ENCODE data around the gene COX6A2.

The COX6A2 gene

DNA sequence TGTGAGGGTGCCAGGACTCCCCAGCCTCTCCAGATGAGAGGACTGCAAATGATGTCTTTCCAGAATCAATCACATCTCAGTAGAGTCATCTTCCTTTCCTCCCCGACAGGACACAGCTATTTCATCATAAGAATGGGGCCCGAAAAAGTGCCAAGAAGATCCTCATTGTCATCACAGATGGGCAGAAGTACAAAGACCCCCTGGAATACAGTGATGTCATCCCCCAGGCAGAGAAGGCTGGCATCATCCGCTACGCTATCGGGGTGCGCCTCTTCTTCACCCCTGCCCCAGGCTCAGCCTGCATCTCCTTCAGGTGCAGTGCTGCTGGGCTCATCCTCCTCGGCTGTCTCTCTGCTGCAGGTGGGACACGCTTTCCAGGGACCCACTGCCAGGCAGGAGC is 20.8 kb downstream of the COX6A2 start:
- no peak for DNase-seq

DNA sequence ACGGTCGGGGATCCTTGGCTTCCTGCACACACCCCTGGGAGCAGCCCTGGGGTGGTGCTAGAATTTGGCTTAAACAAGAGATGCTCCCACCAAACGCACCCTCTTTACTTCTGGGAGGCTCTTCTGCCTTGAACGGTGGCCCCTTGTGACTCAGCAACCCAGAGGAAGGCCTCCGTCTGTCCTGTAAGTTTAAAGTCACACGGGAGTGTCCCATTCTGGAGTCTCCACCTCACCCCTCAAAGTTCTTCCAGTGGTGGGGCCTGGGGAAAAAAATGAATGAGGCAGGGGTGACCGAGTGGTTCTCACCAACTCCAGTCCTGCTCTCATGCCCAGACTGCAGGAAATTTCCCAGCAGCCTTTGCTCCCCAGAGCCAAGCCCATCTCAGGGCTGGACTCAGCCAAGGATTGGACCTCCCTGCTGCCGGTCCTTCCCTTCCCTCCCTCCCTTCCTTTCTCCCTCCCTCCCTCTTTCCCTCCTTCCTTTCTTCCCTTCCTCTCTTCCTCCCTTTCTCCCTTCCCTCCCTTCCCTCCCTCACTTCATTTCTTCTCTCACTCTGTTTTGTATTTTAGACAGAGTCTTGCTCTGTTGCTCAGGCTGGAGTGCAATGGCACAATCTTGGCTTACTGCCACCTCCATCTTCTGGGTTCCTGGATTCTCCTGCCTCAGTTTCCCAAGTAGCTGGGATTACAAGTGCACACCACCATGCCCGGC is 23.7 kb downstream of the COX6A2 start:
- no peak for DNase-seq

DNA sequence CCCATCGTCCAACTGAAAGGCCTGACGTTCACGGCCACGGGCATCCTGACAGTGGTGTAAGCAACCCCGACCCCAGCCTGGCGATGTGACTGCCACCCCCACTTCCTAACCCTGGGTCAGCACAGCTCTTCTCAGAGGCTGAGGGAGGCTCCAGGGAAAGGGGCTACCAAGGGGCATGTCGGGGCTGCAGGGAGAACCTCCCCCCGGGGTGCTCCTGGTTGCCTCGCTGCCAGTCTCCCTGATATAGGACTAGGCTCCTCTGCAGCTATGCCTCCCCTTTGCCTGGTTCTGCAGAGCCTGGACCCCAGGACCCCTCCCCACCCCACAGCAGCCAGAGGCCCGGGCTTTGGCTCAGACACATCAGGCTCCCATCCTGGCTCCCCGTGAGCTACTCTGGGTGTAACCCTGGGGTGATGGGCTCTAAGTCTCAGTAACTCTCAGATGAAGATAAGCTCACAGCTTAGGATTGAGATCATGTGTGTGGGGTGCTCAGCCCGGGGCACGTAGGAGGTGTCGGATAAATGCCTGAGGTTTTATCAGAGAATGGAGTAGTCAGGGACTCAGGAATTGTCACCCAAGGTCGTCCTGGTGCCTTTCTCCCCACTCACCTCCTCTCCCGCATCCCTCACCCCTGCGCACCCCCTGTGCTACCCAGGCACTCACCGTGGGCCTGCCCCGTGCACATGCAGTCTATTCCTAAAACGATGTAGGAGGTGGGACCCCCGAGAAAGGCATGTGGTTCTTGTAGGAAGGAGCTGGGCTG is 24.4 kb downstream of the COX6A2 start:
- DNase-seq, result no peak

- no peak for DNase-seq
Measured at GRCh38 chr16:31402687-31403086, 25.5 kb downstream of the COX6A2 start.

GRCh38 chr16:31401436-31401835 is 26.7 kb downstream of the COX6A2 start:
- no peak for DNase-seq

DNA sequence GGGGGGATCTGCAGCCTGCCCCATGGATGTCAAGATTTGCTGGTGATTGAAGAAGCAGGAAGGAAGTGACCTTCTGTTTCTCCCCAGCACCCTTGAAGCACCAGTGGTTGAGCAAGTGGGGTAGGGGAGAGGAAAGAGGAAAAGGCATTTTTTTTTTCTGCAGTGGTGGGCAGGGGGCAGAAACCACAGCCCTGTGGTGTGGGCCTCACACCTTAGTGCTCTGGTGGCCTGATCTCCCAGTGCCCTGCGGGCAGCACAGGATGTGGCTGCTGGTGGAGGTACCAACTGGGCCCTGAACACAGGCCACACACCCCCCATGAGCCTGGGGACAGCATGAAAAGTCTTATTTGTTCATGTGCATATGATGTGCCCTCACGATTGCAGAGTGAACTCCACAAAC is 28.0 kb downstream of the COX6A2 start:
- no peak for DNase-seq

- DNase-seq, result no peak
Measured at GRCh38 chr16:31397701-31398100, 30.5 kb downstream of the COX6A2 start.

DNA sequence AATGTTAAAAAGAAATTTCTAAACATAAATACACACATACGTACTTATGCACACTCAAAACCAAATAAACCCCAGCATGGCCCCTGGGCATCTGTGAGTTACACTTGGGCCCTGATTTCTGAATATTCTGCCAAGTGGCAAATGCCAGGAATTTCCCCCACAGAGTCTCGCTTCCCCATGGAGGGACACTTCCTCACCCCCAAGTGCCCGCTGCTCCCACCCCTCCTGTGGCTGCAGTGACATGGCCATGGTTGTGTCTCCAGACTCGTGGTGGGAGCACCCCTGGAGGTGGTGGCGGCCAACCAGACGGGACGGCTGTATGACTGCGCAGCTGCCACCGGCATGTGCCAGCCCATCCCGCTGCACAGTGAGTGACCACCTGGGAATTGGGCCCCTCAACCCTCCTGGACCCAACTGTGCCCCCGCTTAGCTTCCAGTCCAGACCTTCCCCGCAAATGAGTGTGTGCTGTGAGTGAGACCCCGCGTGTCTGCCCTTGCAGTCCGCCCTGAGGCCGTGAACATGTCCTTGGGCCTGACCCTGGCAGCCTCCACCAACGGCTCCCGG is 31.0 kb downstream of the COX6A2 start:
- no peak for DNase-seq

GRCh38 chr16:31395647-31396046 is 32.5 kb downstream of the COX6A2 start:
- DNase-seq, result no peak

DNA sequence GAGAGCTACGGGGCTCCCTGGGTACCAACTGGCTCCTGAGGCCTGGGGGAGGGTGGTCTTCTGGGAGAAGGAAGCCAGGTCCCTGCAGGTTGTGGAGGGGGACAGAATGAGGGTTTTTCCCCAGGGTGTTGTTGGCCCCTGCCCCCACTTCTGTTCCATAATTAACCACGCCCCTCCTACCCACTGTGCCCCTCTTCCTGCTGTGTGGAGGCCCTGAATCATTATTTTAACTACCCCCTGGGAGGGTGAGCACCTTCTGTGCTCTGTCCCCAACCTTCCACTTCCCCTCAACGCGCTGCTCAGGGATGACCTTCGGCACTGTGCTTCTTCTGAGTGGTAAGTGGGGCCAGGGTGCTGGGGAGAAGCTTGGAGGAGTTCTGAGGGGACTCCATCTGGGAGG is 35.1 kb downstream of the COX6A2 start, which contains the start of gene ITGAD:
ITGAD (plus strand) TSS at position 280 of the 400 bp plus-strand sequence; CDS start at position 306, 26 bp downstream.
- DNase-seq, result no peak

DNA sequence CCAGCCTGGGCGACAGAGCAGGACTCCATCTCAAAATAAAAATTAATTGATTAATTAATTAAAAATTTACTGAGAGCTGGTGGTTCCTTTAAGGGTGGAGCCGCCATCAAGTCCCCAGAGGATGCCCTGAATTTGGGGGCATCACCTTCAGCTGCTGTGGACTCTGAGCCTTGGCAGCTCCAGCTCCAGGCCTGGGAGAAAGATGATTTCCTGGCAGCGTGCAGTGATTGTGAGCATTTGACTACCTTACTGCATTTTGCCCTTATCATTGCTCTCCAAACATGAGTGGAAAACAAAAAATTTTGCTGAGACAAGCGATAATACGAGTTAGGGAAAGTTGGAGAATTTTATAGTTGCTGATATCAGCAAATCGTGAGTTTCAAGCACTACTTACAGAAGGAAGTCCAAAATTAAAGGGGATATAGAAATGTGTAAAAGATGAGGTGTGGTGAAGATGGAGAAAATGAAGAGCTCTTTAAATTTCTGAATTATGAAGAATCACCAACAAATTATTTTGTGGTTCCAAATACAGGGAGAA is 37.6 kb downstream of the COX6A2 start:
- no peak for DNase-seq

GRCh38 chr16:31388535-31388934 is 39.6 kb downstream of the COX6A2 start:
- DNase-seq, result no peak

DNA sequence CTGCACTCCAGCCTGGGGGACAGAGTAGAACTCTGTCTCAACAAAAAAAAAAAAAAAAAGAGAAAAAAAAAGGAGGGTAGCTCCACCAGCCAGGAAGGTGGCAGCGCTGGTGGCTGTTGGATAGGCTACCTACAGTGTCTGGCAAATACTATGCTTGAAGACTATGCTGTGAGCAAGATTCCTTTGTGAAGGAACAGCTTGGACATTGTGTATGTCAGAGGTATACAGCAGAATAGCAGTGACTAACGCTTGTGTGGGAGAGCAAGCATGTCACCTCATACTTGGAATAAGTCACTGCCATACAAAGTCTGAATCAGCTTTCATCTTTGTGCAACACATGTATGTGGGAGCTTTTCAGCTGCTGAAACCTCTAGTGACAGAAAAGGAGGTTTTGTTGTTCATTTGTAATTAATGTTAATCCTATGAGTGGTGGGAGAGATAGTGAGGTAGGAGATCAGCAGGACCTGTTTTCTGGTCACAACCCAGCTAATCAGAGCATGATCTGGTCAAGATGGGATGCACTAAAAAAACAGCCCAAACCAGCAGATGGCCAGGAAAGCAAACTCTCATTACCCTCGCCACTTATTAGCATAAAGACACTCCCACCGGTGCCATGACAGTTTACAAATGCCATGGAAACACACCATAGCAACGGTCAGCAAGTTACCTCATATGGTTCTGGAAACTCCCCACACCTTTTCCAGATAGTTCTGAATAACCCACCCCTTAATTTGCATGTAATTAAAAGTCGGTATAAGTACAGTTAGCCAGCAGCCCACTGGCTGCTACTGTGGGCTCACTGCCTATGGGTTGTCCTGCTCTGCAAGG is 41.8 kb downstream of the COX6A2 start:
- DNase-seq, result no peak

DNA sequence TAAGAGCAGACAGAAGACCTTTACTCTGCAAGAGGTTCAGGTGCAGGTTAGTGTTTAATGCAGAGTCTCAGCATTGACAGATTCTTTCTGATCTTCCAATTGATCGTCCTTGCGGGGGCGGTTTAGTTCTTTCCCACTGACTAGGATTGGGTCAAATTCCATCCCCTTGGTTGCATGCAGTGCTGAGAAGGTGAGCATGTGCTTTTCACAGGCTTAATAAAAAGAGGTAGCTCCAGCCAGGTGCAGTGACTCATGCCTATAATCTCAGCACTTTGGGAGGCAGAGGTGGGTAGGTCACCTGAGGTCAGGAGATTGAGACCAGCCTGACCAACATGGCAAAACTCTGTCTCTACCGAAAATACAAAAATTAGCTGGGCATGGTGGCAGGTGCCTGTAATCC is 42.5 kb downstream of the COX6A2 start:
- DNase-seq, result no peak

DNA sequence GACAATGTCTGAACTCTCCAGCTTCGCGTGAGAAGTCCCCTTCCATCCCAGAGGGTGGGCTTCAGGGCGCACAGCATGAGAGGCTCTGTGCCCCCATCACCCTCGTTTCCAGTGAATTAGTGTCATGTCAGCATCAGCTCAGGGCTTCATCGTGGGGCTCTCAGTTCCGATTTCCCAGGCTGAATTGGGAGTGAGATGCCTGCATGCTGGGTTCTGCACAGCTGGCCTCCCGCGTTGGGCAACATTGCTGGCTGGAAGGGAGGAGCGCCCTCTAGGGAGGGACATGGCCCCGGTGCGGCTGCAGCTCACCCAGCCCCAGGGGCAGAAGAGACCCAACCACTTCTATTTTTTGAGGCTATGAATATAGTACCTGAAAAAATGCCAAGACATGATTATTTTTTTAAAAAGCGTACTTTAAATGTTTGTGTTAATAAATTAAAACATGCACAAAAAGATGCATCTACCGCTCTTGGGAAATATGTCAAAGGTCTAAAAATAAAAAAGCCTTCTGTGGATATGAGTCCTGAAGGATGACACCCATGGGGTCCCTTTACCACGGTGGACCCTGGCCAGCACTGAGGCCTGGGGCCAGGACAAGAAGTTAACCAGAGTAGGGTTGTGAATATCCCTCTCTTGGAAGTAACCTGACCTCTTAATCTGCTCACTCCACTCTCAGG is 45.5 kb downstream of the COX6A2 start:
- no peak for DNase-seq

- DNase-seq, result no peak
Measured at GRCh38 chr16:31380201-31380600, 48.0 kb downstream of the COX6A2 start.
